ENCODE data around the gene LRRC8B. TPM values are rescaled to one million over a fixed set of nuclear protein-coding genes. Genes with fewer than 3 reads are reported as not detected.

LRRC8B gene
- total RNA-seq, 2 experiments from 2014 or later: 18.0 to 20.4 TPM

DNA sequence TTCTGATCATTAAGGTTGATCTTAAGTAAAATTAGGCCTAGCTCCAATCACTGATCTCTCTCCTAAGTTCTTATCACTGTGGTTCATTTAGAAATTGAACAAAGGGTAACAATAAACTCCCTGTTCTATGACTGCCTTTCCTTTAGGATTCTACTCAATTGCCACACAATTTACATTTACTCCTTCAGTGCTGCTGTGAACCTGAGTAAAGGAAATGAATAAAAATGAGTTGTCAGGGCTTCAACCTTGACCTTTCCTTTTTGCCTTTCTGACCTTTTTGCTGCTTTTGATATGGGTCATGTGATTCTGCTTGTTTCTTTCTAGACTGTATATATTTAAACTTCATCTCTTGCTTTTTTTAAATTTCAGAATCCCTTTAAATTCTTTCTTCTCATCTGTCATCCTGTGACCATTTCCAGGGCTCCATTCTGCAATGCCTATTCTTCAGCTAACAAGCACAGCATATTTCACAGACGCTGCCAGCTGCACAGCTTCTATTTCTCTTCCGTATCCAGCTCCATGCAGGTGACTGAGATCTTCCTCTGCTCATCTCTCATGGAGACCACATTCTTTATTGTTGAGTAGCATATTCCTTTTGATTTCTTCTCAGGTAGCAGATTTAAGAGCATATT, 3.2 kb downstream of the LRRC8B start:
- Mint-ChIP-seq H3K27ac (no peak overlapping the region), H3K27me3 (ENCODE audit: low read depth) (no peaks in the 10 kb centered on the region), H3K9me3 (peaks cover 5% of the 10 kb centered on the region), H3K4me3 (no peak overlapping the region), H3K36me3 (ENCODE audit: low read depth) (peaks cover 42% of the 10 kb centered on the region), H3K4me1 (ENCODE audit: low read depth) (peaks cover 51% of the 10 kb centered on the region)
- no peak for DNase-seq
- CTCF ChIA-PET: interaction anchor here (0.7 to 1.4 kb wide), 5 partner anchors 9 to 94 kb away, joined by 3 to 10 read pairs (median 3); no protein-coding TSS in a partner anchor
- intact Hi-C loops (cut with micrococcal nuclease): loop anchor here (1.0 to 5.0 kb wide), 2 partner anchors 8 to 256 kb away; partner anchors contain the start of gene GBP5

DNA sequence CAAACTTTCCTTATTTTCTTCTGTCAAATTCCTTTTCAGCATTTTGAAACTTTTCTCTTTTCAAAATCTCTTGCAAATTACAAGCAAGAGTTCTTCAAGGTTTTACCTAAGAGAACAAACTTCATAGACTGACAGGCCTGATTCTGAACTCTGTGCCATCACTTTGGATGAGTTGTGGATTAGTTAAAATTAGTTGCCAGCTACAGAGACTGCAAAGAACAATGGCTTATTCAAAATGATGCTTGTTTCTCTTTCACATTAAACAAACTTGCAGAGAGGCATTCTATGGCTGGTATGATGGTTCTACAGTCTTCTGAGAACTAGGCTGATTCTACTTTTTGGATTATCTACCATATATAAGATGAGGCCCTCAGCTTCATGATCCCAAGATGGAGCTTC, 3.8 kb downstream of the LRRC8B start:
- peaks cover 51% of the 10 kb centered on the region for H3K4me1 Mint-ChIP-seq (ENCODE audit: low read depth)
- intact Hi-C loops (cut with micrococcal nuclease): loop anchor here (1.0 to 5.0 kb wide), 2 partner anchors 8 to 256 kb away; partner anchors contain the start of gene GBP5
- DNase-seq: no peak
- peaks cover 4% of the 10 kb centered on the region for H3K9me3 Mint-ChIP-seq
- peaks cover 44% of the 10 kb centered on the region for H3K36me3 Mint-ChIP-seq (ENCODE audit: low read depth)
- H3K4me3 Mint-ChIP-seq: no peak overlapping the region
- H3K27me3 Mint-ChIP-seq (ENCODE audit: low read depth): no peaks in the 10 kb centered on the region
- CTCF ChIA-PET: interaction anchor here (1.0 to 1.4 kb wide), 5 partner anchors 10 to 94 kb away, joined by 3 to 10 read pairs (median 3); no protein-coding TSS in a partner anchor
- H3K27ac Mint-ChIP-seq: no peak overlapping the region

DNA sequence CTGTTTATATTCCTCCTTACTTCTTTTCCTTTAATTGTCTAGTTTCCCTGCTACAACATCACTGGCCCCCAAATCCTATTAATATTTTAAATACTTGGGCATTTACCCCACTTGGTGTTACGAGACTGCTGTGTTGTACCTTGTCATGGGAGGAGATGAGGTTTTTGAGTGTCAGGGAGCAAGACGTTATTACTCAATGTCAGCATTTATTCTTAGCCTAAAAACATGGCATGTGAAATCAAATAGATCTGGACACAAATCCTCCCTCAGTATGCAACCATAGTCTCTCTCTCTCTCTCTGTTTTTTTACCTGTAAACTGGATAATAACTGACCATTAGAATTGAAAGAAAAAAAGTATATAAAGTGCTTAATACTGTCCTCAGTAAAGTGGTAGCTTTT, 4.6 kb downstream of the LRRC8B start:
- Mint-ChIP-seq H3K36me3 (ENCODE audit: low read depth) (peaks cover 44% of the 10 kb centered on the region), H3K4me3 (no peak overlapping the region)

DNA sequence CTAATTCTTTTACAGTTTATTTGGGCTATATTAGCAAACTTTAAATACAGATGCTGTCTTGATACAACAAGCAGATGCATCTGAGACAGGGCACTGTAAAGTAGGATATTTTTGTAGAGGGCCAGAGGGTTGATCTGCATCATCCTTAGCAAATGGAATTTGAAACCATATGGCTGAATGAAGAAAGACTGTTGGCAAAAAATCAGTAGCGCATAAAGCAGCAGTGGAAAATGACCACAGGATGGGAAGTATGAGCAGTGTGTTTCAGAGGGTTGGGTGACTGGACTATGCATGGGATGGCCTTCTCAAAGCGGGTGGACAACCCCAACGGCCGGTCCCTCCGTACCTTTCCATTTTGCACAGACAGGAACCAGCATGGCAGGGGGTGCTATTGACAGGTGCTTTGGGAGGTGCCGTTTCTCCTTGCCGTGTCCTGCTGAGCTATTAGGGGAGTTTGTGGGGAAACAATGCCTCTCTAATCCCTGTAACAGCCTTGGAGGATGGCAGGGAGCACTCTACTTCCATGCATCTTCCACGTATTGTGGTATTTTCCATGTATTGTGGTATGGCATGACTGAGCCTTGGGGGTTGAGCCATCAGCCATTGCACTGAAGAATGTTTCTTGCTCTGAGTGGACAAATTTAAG, 5.9 kb downstream of the LRRC8B start:
- peaks cover 60% of the 10 kb centered on the region for H3K4me1 Mint-ChIP-seq (ENCODE audit: low read depth)
- no peaks in the 10 kb centered on the region for H3K27me3 Mint-ChIP-seq (ENCODE audit: low read depth)
- H3K4me3 Mint-ChIP-seq: no peak overlapping the region
- peaks cover 41% of the 10 kb centered on the region for H3K36me3 Mint-ChIP-seq (ENCODE audit: low read depth)
- peaks cover 4% of the 10 kb centered on the region for H3K9me3 Mint-ChIP-seq
- CTCF ChIA-PET: no interaction called here
- intact Hi-C loops (cut with micrococcal nuclease): no loop called here
- H3K27ac Mint-ChIP-seq: no peak overlapping the region
- no peak for DNase-seq

More for the DNA sequence above, 4.6 kb downstream of the LRRC8B start:
- Mint-ChIP-seq H3K9me3 (peaks cover 4% of the 10 kb centered on the region), H3K27me3 (ENCODE audit: low read depth) (no peaks in the 10 kb centered on the region), H3K27ac (peak overlapping the region; percentile 28), H3K4me1 (ENCODE audit: low read depth) (peaks cover 49% of the 10 kb centered on the region)
- CTCF ChIA-PET: interaction anchor here (1.2 to 1.4 kb wide), 2 partner anchors 11 to 82 kb away, joined by 3 to 4 read pairs; no protein-coding TSS in a partner anchor
- intact Hi-C loops (cut with micrococcal nuclease): loop anchor here (5.0 kb wide), 1 partner anchor 257 kb away; the partner anchor contains the start of gene GBP5
- no peak for DNase-seq

DNA sequence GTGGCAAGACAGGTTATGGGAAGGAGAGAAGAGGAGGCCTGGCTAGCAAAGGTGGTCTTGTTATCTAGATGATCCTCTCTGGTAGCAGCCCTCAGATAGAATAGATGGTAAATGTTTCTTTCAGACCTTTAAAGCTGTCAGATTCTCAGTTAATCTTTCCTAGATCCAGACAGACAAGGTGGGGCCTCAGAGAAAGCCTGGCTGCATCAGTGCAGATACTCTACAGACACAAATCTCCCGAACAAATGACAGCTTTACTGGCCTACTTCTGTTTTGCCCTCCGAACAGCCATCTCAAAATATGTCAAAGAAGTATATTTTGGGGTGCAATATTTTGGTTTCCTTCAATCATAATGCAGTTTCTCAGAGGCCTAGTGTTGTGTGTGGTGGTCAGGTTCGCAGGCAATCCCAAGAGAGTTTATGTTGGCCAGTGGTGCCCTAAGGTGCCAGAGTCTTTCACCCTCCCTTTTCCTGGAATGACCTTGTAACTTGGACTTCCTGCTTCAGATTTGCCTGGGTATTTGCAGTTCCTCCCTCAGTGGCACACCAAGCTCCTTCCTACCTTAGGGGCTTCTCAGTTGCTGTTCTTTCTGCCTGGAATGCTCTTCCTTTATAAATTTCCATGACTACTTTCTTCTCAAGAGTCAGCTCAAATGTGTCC, 7.0 kb downstream of the LRRC8B start:
- DNase-seq: no peak
- CTCF ChIA-PET: interaction anchor here (0.6 kb wide), 1 partner anchor 13 kb away, joined by 3 read pairs; no protein-coding TSS in a partner anchor
- peaks cover 32% of the 10 kb centered on the region for H3K36me3 Mint-ChIP-seq (ENCODE audit: low read depth)
- peaks cover 4% of the 10 kb centered on the region for H3K9me3 Mint-ChIP-seq
- H3K27ac Mint-ChIP-seq: peak overlapping the region; percentile 52
- no peaks in the 10 kb centered on the region for H3K27me3 Mint-ChIP-seq (ENCODE audit: low read depth)
- no peak overlapping the region for H3K4me3 Mint-ChIP-seq
- peaks cover 66% of the 10 kb centered on the region for H3K4me1 Mint-ChIP-seq (ENCODE audit: low read depth)
- intact Hi-C loops (cut with micrococcal nuclease): no loop called here

DNA sequence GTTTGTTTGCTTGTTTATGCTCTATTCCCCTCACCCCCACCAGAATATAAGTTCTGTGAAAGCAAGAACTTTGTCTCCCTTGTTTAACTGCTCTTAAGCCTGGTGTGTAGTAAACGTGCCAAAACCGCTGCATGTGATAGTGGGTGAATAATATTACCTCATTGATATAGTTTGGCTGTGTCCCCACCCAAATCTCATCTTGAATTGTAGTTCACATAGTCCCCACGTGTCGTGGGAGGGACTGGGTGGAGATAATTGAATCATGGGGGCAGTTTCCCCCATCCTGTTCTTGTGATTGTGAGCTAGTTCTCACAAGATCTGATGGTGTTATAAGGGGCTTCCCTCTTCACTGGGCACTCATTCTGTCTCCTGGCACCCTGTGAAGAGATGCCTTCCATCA, 7.6 kb downstream of the LRRC8B start:
- H3K4me1 Mint-ChIP-seq (ENCODE audit: low read depth): peaks cover 72% of the 10 kb centered on the region
- no peak for DNase-seq
- peaks cover 4% of the 10 kb centered on the region for H3K9me3 Mint-ChIP-seq
- intact Hi-C loops (cut with micrococcal nuclease): no loop called here
- CTCF ChIA-PET: no interaction called here
- H3K4me3 Mint-ChIP-seq: no peak overlapping the region
- H3K27me3 Mint-ChIP-seq (ENCODE audit: low read depth): no peaks in the 10 kb centered on the region
- peak overlapping the region; percentile 52 for H3K27ac Mint-ChIP-seq
- H3K36me3 Mint-ChIP-seq (ENCODE audit: low read depth): peaks cover 33% of the 10 kb centered on the region

DNA sequence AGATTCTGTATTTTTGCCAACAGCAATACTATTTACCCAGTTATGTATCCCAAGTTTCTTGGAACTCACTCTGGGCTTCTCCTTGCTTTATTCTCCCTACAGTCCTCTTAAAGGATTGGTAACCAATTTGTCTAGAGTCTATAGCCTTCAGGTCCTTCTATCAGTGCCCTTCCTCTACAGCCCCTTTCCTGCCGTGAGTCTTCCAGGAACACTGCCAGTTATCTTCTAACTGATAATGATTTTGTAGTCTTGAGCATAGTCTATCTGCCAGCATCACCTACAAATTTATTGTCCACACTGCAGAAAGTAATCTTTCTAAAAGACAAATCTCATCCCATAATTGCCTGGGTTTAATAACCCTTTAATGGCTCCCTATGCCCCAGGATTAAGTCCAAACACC, 8.2 kb downstream of the LRRC8B start:
- Mint-ChIP-seq H3K4me3 (no peak overlapping the region), H3K9me3 (peaks cover 4% of the 10 kb centered on the region), H3K36me3 (ENCODE audit: low read depth) (peaks cover 35% of the 10 kb centered on the region), H3K27me3 (ENCODE audit: low read depth) (no peaks in the 10 kb centered on the region), H3K4me1 (ENCODE audit: low read depth) (peaks cover 79% of the 10 kb centered on the region), H3K27ac (no peak overlapping the region)
- intact Hi-C loops (cut with micrococcal nuclease): no loop called here
- no peak for DNase-seq
- CTCF ChIA-PET: no interaction called here

DNA sequence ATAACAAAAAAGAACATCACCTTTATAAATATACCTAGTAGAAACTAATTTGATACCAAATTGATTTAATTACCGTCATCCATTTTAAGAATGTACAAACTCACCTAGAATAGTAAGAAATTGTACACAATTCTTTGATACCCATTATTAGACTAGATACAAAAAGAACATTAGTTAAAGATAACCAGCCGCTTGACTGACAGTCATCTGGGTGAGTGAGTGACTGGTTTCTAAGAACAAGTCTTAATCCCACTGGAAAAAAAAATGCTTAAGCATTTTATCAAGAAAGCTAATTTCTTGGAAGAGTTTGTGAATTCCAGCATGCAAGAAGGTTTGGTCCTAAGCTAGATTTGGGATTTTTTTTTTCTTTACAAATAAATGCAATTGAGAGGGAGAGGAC, 10.9 kb downstream of the LRRC8B start:
- H3K27me3 Mint-ChIP-seq (ENCODE audit: low read depth): no peaks in the 10 kb centered on the region
- CTCF ChIA-PET: interaction anchor here (0.6 to 1.4 kb wide), 2 partner anchors 17 to 64 kb away, joined by 4 read pairs; no protein-coding TSS in a partner anchor
- H3K4me3 Mint-ChIP-seq: no peak overlapping the region
- no peak overlapping the region for H3K27ac Mint-ChIP-seq
- H3K9me3 Mint-ChIP-seq: peaks cover 4% of the 10 kb centered on the region
- no peak for DNase-seq
- H3K4me1 Mint-ChIP-seq (ENCODE audit: low read depth): peaks cover 90% of the 10 kb centered on the region
- intact Hi-C loops (cut with micrococcal nuclease): no loop called here
- peaks cover 32% of the 10 kb centered on the region for H3K36me3 Mint-ChIP-seq (ENCODE audit: low read depth)

DNA sequence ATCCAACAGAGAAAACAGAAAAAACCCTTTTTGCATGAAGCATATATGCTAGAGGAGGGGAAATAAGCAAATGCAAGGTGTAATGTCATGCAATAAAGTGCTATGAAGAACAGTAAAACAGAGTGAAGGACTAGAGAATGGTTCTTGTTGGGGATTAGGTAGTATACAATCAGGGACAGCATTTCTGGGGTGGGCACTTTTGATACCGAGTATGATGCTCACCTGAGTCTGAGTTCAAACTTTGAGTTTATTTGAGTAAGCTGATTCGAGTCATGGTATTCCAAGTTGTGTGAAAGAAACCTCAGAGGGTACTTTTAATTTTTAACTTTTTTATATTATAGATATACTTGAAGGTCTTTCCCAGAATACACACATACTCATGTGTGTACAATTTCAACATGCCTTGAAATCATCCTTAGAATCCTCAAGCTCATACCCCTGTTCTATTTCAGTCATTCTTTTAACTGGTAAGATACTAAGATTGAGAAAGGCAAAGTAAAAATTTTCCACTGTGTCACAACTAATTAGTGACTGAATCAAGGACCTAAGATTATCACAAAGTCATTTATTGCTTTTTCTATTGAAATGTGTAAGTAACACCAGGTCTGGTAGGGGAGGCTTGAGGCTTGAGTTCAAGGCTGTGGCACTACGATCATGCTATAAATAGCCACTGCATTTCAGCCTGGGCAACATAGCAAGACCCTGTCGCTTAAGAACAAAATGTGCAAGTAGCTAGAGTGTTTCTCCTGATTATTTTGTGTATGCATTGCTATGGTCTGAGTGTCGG, 12.1 kb downstream of the LRRC8B start:
- no peak overlapping the region for H3K4me3 Mint-ChIP-seq
- no peaks in the 10 kb centered on the region for H3K27me3 Mint-ChIP-seq (ENCODE audit: low read depth)
- H3K4me1 Mint-ChIP-seq (ENCODE audit: low read depth): peaks cover 86% of the 10 kb centered on the region
- peaks cover 4% of the 10 kb centered on the region for H3K9me3 Mint-ChIP-seq
- H3K36me3 Mint-ChIP-seq (ENCODE audit: low read depth): peaks cover 29% of the 10 kb centered on the region
- intact Hi-C loops (cut with micrococcal nuclease): loop anchor here (1.0 kb wide), 3 partner anchors 8 to 72 kb away; no protein-coding TSS in a partner anchor
- H3K27ac Mint-ChIP-seq: peak overlapping the region; percentile 79
- CTCF ChIA-PET: interaction anchor here (1.4 kb wide), 1 partner anchor 62 kb away, joined by 4 read pairs; no protein-coding TSS in a partner anchor
- DNase-seq: peak; percentile 45

DNA sequence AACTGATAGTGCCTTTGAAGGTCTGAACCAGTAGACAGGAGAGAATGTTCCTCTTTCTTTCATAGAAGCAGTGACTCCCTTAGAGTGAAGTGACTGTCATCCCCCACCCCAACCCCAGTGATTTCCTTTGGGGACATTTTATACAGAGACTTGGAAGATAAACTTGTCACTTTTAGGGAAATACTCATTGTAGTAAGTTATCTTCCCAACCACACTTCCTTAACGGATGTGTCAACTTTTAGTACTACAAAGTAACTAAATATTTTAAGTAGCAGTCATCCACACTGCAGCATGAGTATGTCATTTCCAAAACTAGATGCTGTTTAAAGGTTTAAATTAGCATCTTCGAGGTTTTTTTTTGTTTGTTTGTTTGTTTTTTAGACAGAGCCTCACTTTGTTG, 13.7 kb downstream of the LRRC8B start:
- Mint-ChIP-seq H3K36me3 (ENCODE audit: low read depth) (peaks cover 21% of the 10 kb centered on the region), H3K9me3 (no peaks in the 10 kb centered on the region), H3K27me3 (ENCODE audit: low read depth) (no peaks in the 10 kb centered on the region), H3K27ac (peak overlapping the region; percentile 78), H3K4me3 (no peak overlapping the region), H3K4me1 (ENCODE audit: low read depth) (peaks cover 84% of the 10 kb centered on the region)
- CTCF ChIA-PET: no interaction called here
- DNase-seq: peak; percentile 45
- intact Hi-C loops (cut with micrococcal nuclease): no loop called here

DNA sequence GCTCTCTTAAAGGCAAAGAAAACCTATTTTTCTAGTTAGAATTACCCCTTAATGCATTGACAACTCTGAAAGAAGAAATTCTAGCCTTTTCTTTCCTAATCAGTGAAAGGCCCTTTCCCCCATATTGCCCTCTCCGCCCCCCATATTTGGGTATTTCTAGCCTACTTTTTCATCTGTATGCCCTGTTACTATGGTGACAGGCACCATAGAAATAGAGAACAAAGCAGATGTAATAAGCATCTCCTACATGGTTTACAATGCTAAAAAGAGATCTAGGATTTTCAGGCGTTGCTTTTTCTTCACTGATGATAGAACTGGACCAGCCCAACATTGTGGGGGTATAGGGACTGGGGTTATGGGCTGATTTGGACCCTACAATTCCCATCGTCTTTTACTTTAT, 14.5 kb downstream of the LRRC8B start:
- H3K36me3 Mint-ChIP-seq (ENCODE audit: low read depth): peaks cover 21% of the 10 kb centered on the region
- intact Hi-C loops (cut with micrococcal nuclease): no loop called here
- peaks cover 85% of the 10 kb centered on the region for H3K4me1 Mint-ChIP-seq (ENCODE audit: low read depth)
- H3K27ac Mint-ChIP-seq: peak overlapping the region; percentile 67
- no peaks in the 10 kb centered on the region for H3K27me3 Mint-ChIP-seq (ENCODE audit: low read depth)
- no peaks in the 10 kb centered on the region for H3K9me3 Mint-ChIP-seq
- no peak for DNase-seq
- H3K4me3 Mint-ChIP-seq: no peak overlapping the region
- CTCF ChIA-PET: no interaction called here

Data from activated naive CD4-positive, alpha-beta T cell treated with anti-CD3 and anti-CD28 coated beads for 36 hours (primary cell).